Globus pallidus (tissue), 1 donor: Measurements from ENCODE around the gene IGLL5.

ENCODE experiments used
- DNase-seq: peaks from one replicate; pipeline ENCODE4 v3.0.0-alpha.2; 2015; ENCODE audit warnings: low spot score

IGLL5 gene

GRCh38 chr22:22938672-22939587 is 51.3 kb downstream of the IGLL5 start:
- DNase-seq: no peak

GRCh38 chr22:22939588-22940368 is 52.2 kb downstream of the IGLL5 start:
- DNase-seq: no peak

- DNase-seq: no peak
Measured at GRCh38 chr22:22940961-22941605, 53.5 kb downstream of the IGLL5 start.

- no peak for DNase-seq
Measured at GRCh38 chr22:22941831-22942510, 54.4 kb downstream of the IGLL5 start.

- no peak for DNase-seq
Measured at GRCh38 chr22:22942511-22943329, 55.1 kb downstream of the IGLL5 start.

GRCh38 chr22:22943521-22944267 is 56.1 kb downstream of the IGLL5 start:
- DNase-seq: no peak

- DNase-seq: no peak
Measured at GRCh38 chr22:22944268-22944985, 56.8 kb downstream of the IGLL5 start.

GRCh38 chr22:22945195-22945594 is 57.6 kb downstream of the IGLL5 start:
- DNase-seq: no peak
